Esophagus (tissue), 2 donors: ENCODE measurements around the gene KIAA1755. TPM values are rescaled to one million over a fixed set of nuclear protein-coding genes. Genes with fewer than 3 reads are reported as not detected.
"Not testable (repeated sequence)": the region's sequence is repeated elsewhere in the genome, so short reads cannot be mapped to it uniquely, and the experiment has no call there.

Source experiments
- H3K27ac ChIP-seq, 2 donors: one replicate each; pipeline ENCODE4 v1.5.1; 2013; ENCODE audit warnings: low read depth in 2 of 2, mild to moderate bottlenecking in 2 of 2, inconsistent platforms in 1 of 2, low read length in 1 of 2, moderate library complexity in 1 of 2
- H3K27me3 ChIP-seq, 2 donors: one replicate each; pipeline ENCODE4 v1.6.1; 2013; ENCODE audit warnings: low read length in 2 of 2, control low read depth in 1 of 2, mild to moderate bottlenecking in 1 of 2; ENCODE audit not compliant: insufficient read depth in 2 of 2, control insufficient read depth in 1 of 2
- H3K36me3 ChIP-seq, 2 donors: one replicate each; pipeline ENCODE4 v1.6.1; 2013; ENCODE audit warnings: low read length in 1 of 2; ENCODE audit not compliant: control insufficient read depth in 2 of 2, insufficient read depth in 2 of 2
- H3K4me1 ChIP-seq, 2 donors: one replicate each; pipeline ENCODE4 v1.6.1; 2013; ENCODE audit warnings: low read length in 1 of 2; ENCODE audit not compliant: control insufficient read depth in 2 of 2, insufficient read depth in 2 of 2
- H3K4me3 ChIP-seq, 2 donors: one replicate each; pipeline ENCODE4 v1.5.1; 2013; ENCODE audit warnings: low read length in 2 of 2, mild to moderate bottlenecking in 2 of 2, low read depth in 1 of 2, moderate library complexity in 1 of 2
- H3K9me3 ChIP-seq, 2 donors: one replicate each; pipeline ENCODE4 v1.6.1; 2013; ENCODE audit warnings: mild to moderate bottlenecking in 2 of 2, low read depth in 1 of 2, low read length in 1 of 2, moderate library complexity in 1 of 2; ENCODE audit not compliant: control insufficient read depth in 2 of 2, insufficient read depth in 1 of 2
- WGBS, 2 donors: extraction: QIAGEN DNeasy Blood & Tissue Kit; methylation state at CpG; one replicate each; pipeline ENCODE4 v1.1.7; 2013; 5-methylcytosine and 5-hydroxymethylcytosine counted together
- polyA plus RNA-seq, 2 donors: library from polyadenylated mRNA; stranded (reverse); fragments of 200-250 nt; gene quantifications; one replicate each; pipeline ENCODE4 v1.2.3, GENCODE V29; 2013
- donor health status: healthy with polysubstance abuse.
- donor health status: Bipolar disorder and iron deficiency.

KIAA1755 gene
- polyA plus RNA-seq, 2 donors: 1.4 to 1.7 TPM

- 70 to 83% methylated on average over 4 of the region's 4 CpGs for WGBS, 2 donors
- Histone ChIP-seq H3K9me3 (no peaks in the 10 kb centered on the region), H3K4me3 (no peak overlapping the region), H3K27me3 (no peaks in the 10 kb centered on the region), H3K36me3 (no peaks in the 10 kb centered on the region), H3K4me1 (peaks cover 0 to 7% of the 10 kb centered on the region in 2 donors), H3K27ac (no peak overlapping the region)
Measured at GRCh38 chr20:38256021-38256420, 4.5 kb downstream of the KIAA1755 start.

GRCh38 chr20:38255393-38255792 is 5.1 kb downstream of the KIAA1755 start:
- no peaks in the 10 kb centered on the region for H3K27me3 ChIP-seq
- H3K4me3 ChIP-seq: no peak overlapping the region
- no peaks in the 10 kb centered on the region for H3K36me3 ChIP-seq
- peak overlapping the region in 1 of 2 donors; percentile 35 for H3K27ac ChIP-seq
- H3K9me3 ChIP-seq: no peaks in the 10 kb centered on the region
- 38 to 47% methylated on average over 5 of the region's 5 CpGs for WGBS, 2 donors
- peaks cover 0 to 4% of the 10 kb centered on the region in 2 donors for H3K4me1 ChIP-seq

- not testable (repeated sequence) for H3K27me3 ChIP-seq, H3K4me1 ChIP-seq, H3K36me3 ChIP-seq, H3K4me3 ChIP-seq, H3K27ac ChIP-seq, H3K9me3 ChIP-seq
- 77 to 78% methylated on average over 4 of the region's 4 CpGs for WGBS, 2 donors
Measured at GRCh38 chr20:38254621-38255020, 5.9 kb downstream of the KIAA1755 start.

GRCh38 chr20:38253571-38253970 is 7.0 kb downstream of the KIAA1755 start:
- H3K27ac ChIP-seq: no peak overlapping the region
- H3K36me3 ChIP-seq: no peaks in the 10 kb centered on the region
- no peaks in the 10 kb centered on the region for H3K9me3 ChIP-seq
- H3K4me1 ChIP-seq: no peaks in the 10 kb centered on the region
- 76 to 80% methylated on average over 6 of the region's 6 CpGs for WGBS, 2 donors
- H3K27me3 ChIP-seq: no peaks in the 10 kb centered on the region
- H3K4me3 ChIP-seq: no peak overlapping the region

- H3K27ac ChIP-seq: peak overlapping the region; percentile 35 to 67
- H3K4me3 ChIP-seq: no peak overlapping the region
- no peaks in the 10 kb centered on the region for H3K36me3 ChIP-seq
- H3K27me3 ChIP-seq: no peaks in the 10 kb centered on the region
- H3K4me1 ChIP-seq: no peaks in the 10 kb centered on the region
- 58 to 60% methylated on average over 20 of the region's 20 CpGs for WGBS, 2 donors
- H3K9me3 ChIP-seq: no peaks in the 10 kb centered on the region
Measured at GRCh38 chr20:38252292-38253288, 7.9 kb downstream of the KIAA1755 start.

GRCh38 chr20:38251441-38251840 is 9.1 kb downstream of the KIAA1755 start:
- not testable (repeated sequence) for H3K27me3 ChIP-seq, H3K36me3 ChIP-seq, H3K9me3 ChIP-seq, H3K27ac ChIP-seq, H3K4me1 ChIP-seq, H3K4me3 ChIP-seq
- WGBS, 2 donors: 82 to 89% methylated on average over 6 of the region's 6 CpGs

GRCh38 chr20:38250609-38251008 is 9.9 kb downstream of the KIAA1755 start:
- peaks cover 0 to 2% of the 10 kb centered on the region in 2 donors for H3K4me1 ChIP-seq
- WGBS, 2 donors: 66 to 72% methylated on average over 6 of the region's 6 CpGs

GRCh38 chr20:38249536-38250310 is 10.8 kb downstream of the KIAA1755 start:
- H3K27ac ChIP-seq: no peak overlapping the region
- WGBS, 2 donors: 74% methylated on average over 9 of the region's 9 CpGs
- H3K4me3 ChIP-seq: no peak overlapping the region
- H3K27me3 ChIP-seq: no peaks in the 10 kb centered on the region
- no peaks in the 10 kb centered on the region for H3K9me3 ChIP-seq
- H3K4me1 ChIP-seq: peaks cover 0 to 2% of the 10 kb centered on the region in 2 donors
- H3K36me3 ChIP-seq: no peaks in the 10 kb centered on the region

More at GRCh38 chr20:38250609-38251008, 9.9 kb downstream of the KIAA1755 start:
- H3K27me3 ChIP-seq: no peaks in the 10 kb centered on the region
- H3K36me3 ChIP-seq: no peaks in the 10 kb centered on the region
- H3K9me3 ChIP-seq: no peaks in the 10 kb centered on the region
- no peak overlapping the region for H3K4me3 ChIP-seq
- no peak overlapping the region for H3K27ac ChIP-seq

- no peak overlapping the region for H3K4me3 ChIP-seq
- H3K36me3 ChIP-seq: no peaks in the 10 kb centered on the region
- no peak overlapping the region for H3K27ac ChIP-seq
- H3K4me1 ChIP-seq: peaks cover 0 to 2% of the 10 kb centered on the region in 2 donors
- 61 to 65% methylated on average over 8 of the region's 8 CpGs for WGBS, 2 donors
- no peaks in the 10 kb centered on the region for H3K27me3 ChIP-seq
- H3K9me3 ChIP-seq: peaks cover 0 to 4% of the 10 kb centered on the region in 2 donors
Measured at GRCh38 chr20:38248133-38248532, 12.4 kb downstream of the KIAA1755 start.
